Hepatocyte (in vitro differentiated cells): ENCODE measurements around the gene CPVL. TPM values are rescaled to one million over a fixed set of nuclear protein-coding genes. Genes with fewer than 3 reads are reported as not detected.

Experiments
- DNase-seq: peaks from one replicate; pipeline ENCODE4 v3.0.0-alpha.2; 2016; ENCODE audit warnings: low spot score
- H2AFZ ChIP-seq: fragments of 200-600 bp; sonication (generic); 2 replicates; pipeline ENCODE4 v1.6.0; 2016; ENCODE audit warnings: antibody characterized with exemption, mild to moderate bottlenecking
- H3K27ac ChIP-seq: fragments of 200-600 bp; sonication (generic); 2 replicates; pipeline ENCODE4 v1.5.1; 2016; ENCODE audit warnings: mild to moderate bottlenecking
- H3K27me3 ChIP-seq: fragments of 200-600 bp; sonication (generic); 2 replicates; pipeline ENCODE4 v1.6.1; 2016
- H3K36me3 ChIP-seq: fragments of 200-600 bp; sonication (generic); replicated peaks from 2 replicates; pipeline ENCODE4 v1.5.1; 2016; ENCODE audit warnings: low read depth; ENCODE audit not compliant: insufficient read depth
- H3K4me1 ChIP-seq: fragments of 200-600 bp; sonication (generic); 2 replicates; pipeline ENCODE4 v1.5.1; 2016; ENCODE audit warnings: mild to moderate bottlenecking, moderate library complexity; ENCODE audit not compliant: insufficient read depth
- H3K4me2 ChIP-seq: fragments of 200-600 bp; sonication (generic); 2 replicates; pipeline ENCODE4 v1.6.0; 2016
- H3K4me3 ChIP-seq: fragments of 200-600 bp; sonication (generic); 2 replicates; pipeline ENCODE4 v1.5.1; 2016; ENCODE audit warnings: mild to moderate bottlenecking
- H3K79me2 ChIP-seq: fragments of 200-600 bp; sonication (generic); 2 replicates; pipeline ENCODE4 v1.6.0; 2017; ENCODE audit warnings: mild to moderate bottlenecking
- H3K9me2 ChIP-seq: fragments of 200-600 bp; sonication (generic); replicated peaks from 2 replicates; pipeline ENCODE4 v1.6.0; 2017; ENCODE audit warnings: mild to moderate bottlenecking; ENCODE audit not compliant: insufficient read depth
- H3K9me3 ChIP-seq: fragments of 200-600 bp; sonication (generic); 2 replicates; pipeline ENCODE4 v1.5.1; 2016; ENCODE audit warnings: low read depth, mild to moderate bottlenecking
- H4K20me1 ChIP-seq: fragments of 200-600 bp; sonication (generic); 2 replicates; pipeline ENCODE4 v1.6.0; 2016; ENCODE audit warnings: mild to moderate bottlenecking; ENCODE audit not compliant: insufficient read depth, poor library complexity, severe bottlenecking
- EZH2 ChIP-seq: fragments of 200-600 bp; sonication (generic); IDR thresholded peaks from 2 replicates; pipeline ENCODE4 v1.6.1; 2016; ENCODE audit warnings: antibody characterized with exemption, mild to moderate bottlenecking, borderline replicate concordance
- EZH2phosphoT487 ChIP-seq: fragments of 200-600 bp; sonication (generic); IDR thresholded peaks from one replicate; pipeline ENCODE4 v1.6.1; 2018; ENCODE audit warnings: antibody characterized with exemption, mild to moderate bottlenecking, low read depth, moderate library complexity; ENCODE audit not compliant: unreplicated experiment, severe bottlenecking
- WGBS: methylation state at CpG from one replicate; pipeline ENCODE4 v1.1.6; 2016; ENCODE audit warnings: low lambda C conversion rate; ENCODE audit errors: missing lambda C conversion rate; 5-methylcytosine and 5-hydroxymethylcytosine counted together
- polyA plus RNA-seq: library from polyadenylated mRNA; unstranded; fragments of >200 nt; fragmentation: Nextera tagmentation; extraction: Ambion mirVana; gene quantifications from 2 replicates; pipeline ENCODE4 v1.2.1, GENCODE V29; 2016
- total RNA-seq: library from RNA; depleted of rRNA; stranded (reverse); fragments of >200 nt; gene quantifications from 2 replicates; pipeline ENCODE4 v1.2.3, GENCODE V29; 2014
- TF ChIP-seq, protein P1 (sequence below): fragments of 200-600 bp; sonication (generic); IDR thresholded peaks from 2 replicates; pipeline ENCODE4 v1.5.1; 2016; ENCODE audit warnings: antibody characterized with exemption, mild to moderate bottlenecking; ENCODE audit not compliant: poor library complexity

The CPVL gene
- total and polyA plus RNA-seq, 2 experiments from 2014 or later, result 26.2 to 36.3 TPM

DNA sequence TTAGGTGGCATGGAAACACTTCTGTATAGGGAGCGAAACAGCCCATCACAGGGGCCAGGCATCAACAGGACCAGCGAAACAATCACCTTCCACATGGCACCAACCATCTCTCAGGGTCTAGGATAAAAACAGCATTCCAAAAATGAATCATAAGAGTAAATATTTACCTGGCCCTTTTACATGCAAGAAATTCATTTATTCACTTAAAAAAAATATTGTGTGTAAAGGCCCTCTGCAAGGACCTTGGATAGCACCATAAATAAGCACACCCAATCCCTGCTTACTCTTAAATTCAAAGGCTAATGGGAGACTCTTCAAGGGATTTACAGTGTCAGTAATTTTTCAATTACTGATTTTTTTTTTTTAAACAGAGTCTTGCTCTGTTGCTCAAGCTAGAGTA is 25.4 kb downstream of the CPVL start:
- Histone ChIP-seq H4K20me1 (no peaks in the 10 kb centered on the region), H3K9me2 (no peaks in the 10 kb centered on the region), H3K4me1 (no peaks in the 10 kb centered on the region), H2AFZ (no peak overlapping the region), H3K27me3 (no peaks in the 10 kb centered on the region), H3K9me3 (no peaks in the 10 kb centered on the region), H3K79me2 (no peaks in the 10 kb centered on the region), H3K4me3 (no peak overlapping the region), H3K27ac (no peak overlapping the region), H3K36me3 (no peaks in the 10 kb centered on the region), H3K4me2 (no peak overlapping the region)
- TF ChIP-seq, protein P1, sequence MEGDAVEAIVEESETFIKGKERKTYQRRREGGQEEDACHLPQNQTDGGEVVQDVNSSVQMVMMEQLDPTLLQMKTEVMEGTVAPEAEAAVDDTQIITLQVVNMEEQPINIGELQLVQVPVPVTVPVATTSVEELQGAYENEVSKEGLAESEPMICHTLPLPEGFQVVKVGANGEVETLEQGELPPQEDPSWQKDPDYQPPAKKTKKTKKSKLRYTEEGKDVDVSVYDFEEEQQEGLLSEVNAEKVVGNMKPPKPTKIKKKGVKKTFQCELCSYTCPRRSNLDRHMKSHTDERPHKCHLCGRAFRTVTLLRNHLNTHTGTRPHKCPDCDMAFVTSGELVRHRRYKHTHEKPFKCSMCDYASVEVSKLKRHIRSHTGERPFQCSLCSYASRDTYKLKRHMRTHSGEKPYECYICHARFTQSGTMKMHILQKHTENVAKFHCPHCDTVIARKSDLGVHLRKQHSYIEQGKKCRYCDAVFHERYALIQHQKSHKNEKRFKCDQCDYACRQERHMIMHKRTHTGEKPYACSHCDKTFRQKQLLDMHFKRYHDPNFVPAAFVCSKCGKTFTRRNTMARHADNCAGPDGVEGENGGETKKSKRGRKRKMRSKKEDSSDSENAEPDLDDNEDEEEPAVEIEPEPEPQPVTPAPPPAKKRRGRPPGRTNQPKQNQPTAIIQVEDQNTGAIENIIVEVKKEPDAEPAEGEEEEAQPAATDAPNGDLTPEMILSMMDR, result no peak
- TF ChIP-seq EZH2phosphoT487 (no peak), EZH2 (no peak)
- no peak for DNase-seq
- 98% methylated on average over 2 of the region's 2 CpGs for WGBS

DNA sequence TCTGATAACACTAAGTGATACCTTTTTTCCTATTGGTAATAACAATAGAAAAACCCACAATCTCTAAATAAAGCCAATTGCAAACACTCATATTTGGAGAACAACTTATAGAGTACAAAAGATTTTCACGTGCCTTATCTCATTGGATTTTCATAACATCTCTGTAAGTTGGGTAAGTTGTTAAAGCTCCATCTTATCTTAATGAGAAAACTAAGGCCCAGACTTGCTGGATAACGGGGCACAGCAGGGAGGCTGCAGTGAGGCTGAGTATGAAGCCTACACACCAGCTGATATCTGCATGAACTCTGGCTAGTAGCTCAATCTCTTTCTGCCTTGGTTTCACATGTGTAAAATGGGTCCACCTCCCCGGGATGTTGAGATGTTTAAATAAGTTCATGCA is 26.8 kb downstream of the CPVL start:
- DNase-seq, result no peak
- no peak for TF ChIP-seq EZH2phosphoT487
- TF ChIP-seq, protein P1, result no peak
- Histone ChIP-seq H3K27me3 (no peaks in the 10 kb centered on the region), H2AFZ (no peak overlapping the region), H3K9me3 (no peaks in the 10 kb centered on the region), H3K4me3 (no peak overlapping the region), H3K4me2 (no peak overlapping the region), H3K4me1 (no peaks in the 10 kb centered on the region), H3K27ac (no peak overlapping the region), H3K79me2 (no peaks in the 10 kb centered on the region), H4K20me1 (no peaks in the 10 kb centered on the region), H3K36me3 (no peaks in the 10 kb centered on the region), H3K9me2 (no peaks in the 10 kb centered on the region)
- WGBS, result 48% methylated on average over 3 of the region's 3 CpGs

DNA sequence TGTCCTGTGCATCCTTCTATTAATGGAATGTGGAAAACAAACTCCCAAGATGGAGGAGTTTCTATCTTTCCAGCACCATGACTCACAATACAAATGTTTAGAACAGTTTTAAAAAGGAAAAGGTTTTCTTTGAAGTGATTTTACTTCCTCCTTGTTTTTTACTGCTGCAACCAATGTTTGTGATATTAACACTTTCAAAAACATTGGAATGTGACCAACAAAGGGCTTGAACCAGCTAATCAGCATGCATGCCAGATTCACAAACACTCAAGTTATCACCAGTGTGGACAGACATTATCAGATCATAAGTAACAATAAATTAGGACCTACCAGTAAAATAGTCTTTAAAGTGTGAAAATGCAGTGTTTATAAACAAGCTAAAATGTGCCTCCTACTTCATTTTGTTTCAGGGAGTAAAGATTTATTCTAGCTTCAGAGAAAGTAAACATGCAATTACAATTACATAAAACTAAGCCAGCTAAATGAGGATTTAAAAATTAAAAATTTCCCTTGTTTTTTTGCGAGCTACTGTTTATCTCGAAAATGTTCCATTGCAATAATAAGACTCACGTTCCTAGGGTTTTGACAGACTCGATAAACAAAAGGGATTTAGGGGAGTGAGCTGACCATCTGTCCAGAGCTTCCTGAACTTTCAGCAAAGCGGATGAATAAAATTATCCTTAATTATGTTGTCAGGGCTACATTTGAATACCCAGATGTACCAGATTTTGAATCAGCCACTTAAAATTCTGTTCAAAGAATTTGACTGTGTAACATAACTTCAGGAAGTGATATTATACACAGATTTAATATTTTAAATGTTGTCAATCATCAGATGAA is 29.8 kb downstream of the CPVL start:
- Histone ChIP-seq H3K4me2 (no peak overlapping the region), H3K27me3 (no peaks in the 10 kb centered on the region), H2AFZ (no peak overlapping the region), H3K4me3 (no peak overlapping the region), H3K4me1 (no peaks in the 10 kb centered on the region), H3K9me3 (no peaks in the 10 kb centered on the region), H3K36me3 (no peaks in the 10 kb centered on the region), H3K9me2 (no peaks in the 10 kb centered on the region), H4K20me1 (no peaks in the 10 kb centered on the region), H3K27ac (no peak overlapping the region), H3K79me2 (no peaks in the 10 kb centered on the region)
- TF ChIP-seq EZH2 (no peak), EZH2phosphoT487 (no peak)
- TF ChIP-seq, protein P1, result no peak
- DNase-seq, result no peak
- 52% methylated on average over 5 of the region's 5 CpGs for WGBS
